ENCODE results near the gene AKNAD1. TPM values are rescaled to one million over a fixed set of nuclear protein-coding genes. Genes with fewer than 3 reads are reported as not detected.

The AKNAD1 gene
- total and polyA plus RNA-seq, 2 of the 8 experiments (the other 6 are each of a cell fraction or from before 2014, with no cell fraction given) = not detected

DNA sequence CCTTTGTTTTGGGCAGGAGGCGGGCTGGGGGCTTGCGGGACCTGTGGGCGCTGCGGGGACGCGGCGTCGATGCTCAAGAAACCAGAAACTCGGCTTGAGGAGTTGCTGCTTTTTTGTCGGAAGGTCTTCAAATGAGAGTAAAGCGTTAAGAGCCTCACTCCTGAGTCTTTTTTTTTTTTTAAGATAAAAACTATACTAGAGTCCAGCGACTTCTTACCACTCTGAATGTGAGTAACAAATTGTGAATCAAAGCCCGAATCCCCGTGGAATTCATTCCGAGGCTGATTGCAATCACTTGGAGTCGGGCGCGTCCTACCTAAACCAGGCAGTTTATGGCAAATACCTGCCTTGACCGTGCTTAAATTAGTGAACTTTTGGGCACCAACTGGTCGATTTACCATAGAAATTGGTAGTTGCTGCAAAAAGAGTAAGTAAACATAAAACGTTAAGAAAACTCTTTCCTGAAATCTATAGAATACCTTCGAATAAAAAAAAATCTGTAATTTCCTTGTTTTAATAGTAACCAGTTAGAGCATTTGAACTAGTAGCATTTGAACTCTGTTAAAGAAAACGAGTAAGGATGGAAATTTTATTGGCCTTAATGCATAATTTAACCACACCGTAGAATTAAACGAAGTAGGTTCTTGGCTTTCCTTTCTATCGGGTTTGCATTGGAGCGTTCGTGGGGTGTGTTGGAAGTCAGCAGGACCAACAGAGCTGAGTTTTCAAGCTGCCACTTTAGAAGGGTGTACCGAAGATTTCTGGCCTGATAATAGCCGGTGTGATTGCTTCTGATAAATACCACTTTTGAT is 20.7 kb upstream of the AKNAD1 start (continued):
- TF ChIP-seq, protein P1, sequence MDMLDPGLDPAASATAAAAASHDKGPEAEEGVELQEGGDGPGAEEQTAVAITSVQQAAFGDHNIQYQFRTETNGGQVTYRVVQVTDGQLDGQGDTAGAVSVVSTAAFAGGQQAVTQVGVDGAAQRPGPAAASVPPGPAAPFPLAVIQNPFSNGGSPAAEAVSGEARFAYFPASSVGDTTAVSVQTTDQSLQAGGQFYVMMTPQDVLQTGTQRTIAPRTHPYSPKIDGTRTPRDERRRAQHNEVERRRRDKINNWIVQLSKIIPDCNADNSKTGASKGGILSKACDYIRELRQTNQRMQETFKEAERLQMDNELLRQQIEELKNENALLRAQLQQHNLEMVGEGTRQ (IDR thresholded peaks at IDR 0.05; ENCODE audit: low read length) = no peak
